ENCODE measurements around the gene HOXC11. TPM values are rescaled to one million over a fixed set of nuclear protein-coding genes. Genes with fewer than 3 reads are reported as not detected.

The HOXC11 gene
- total and polyA plus RNA-seq, 2 experiments from 2014 or later, result not detected

- Histone ChIP-seq H3K27me3 (ENCODE audit: insufficient read depth) (peaks cover 100% of the 10 kb centered on the region), H3K36me3 (ENCODE audit: insufficient read depth) (no peaks in the 10 kb centered on the region), H3K4me1 (ENCODE audit: insufficient read depth) (peaks cover 28% of the 10 kb centered on the region), H3F3A (replicated peaks; ENCODE audit: low read depth) (peaks cover 38% of the 10 kb centered on the region), H4K20me1 (replicated peaks; ENCODE audit: insufficient read depth) (peaks cover 22% of the 10 kb centered on the region), H3K4me3 (no peak overlapping the region), H2AFZ (no peak overlapping the region), H3K79me2 (replicated peaks; ENCODE audit: insufficient read depth) (no peaks in the 10 kb centered on the region), H3K9me2 (ENCODE audit: insufficient read depth) (no peaks in the 10 kb centered on the region), H3K4me2 (0 out of 2 replicates have a peak overlapping the region, but pooled peaks have one; percentile 26), H3K27ac (ENCODE audit: low read depth) (no peak overlapping the region)
- peaks cover 3% of the 10 kb centered on the region for H3K9me3 Mint-ChIP-seq
- H3K27me3 Mint-ChIP-seq (ENCODE audit: insufficient read depth, low read depth, poor library complexity), result peaks cover 100% of the 10 kb centered on the region
- ATAC-seq, result no peak
- H3K27ac Mint-ChIP-seq, result no peak overlapping the region
- H3K4me3 Mint-ChIP-seq, result no peak overlapping the region; the same call in 2 of the 3 replicates
- H3K36me3 Mint-ChIP-seq (ENCODE audit: low read depth), result no peaks in the 10 kb centered on the region
- peaks cover 42% of the 10 kb centered on the region for H3K4me1 Mint-ChIP-seq
- DNase-seq (ENCODE audit: low spot score), result no peak
- TF ChIP-seq REST (IDR thresholded peaks at IDR 0.05; ENCODE audit: unreplicated experiment), result no peak
- peak; percentile 100 for TF ChIP-seq EZH2 (IDR thresholded peaks at IDR 0.05; ENCODE audit: low read depth, unreplicated experiment)
- peak; percentile 94 for TF ChIP-seq EZH2phosphoT487 (IDR thresholded peaks at IDR 0.05; ENCODE audit: unreplicated experiment)
Observed at GRCh38 chr12:53997204-53998109, 24.5 kb downstream of the HOXC11 start.

- 0 out of 2 replicates have a peak overlapping the region, but pooled peaks have one; percentile 26 for H3K4me2 ChIP-seq
- Mint-ChIP-seq H3K4me3 (peak overlapping the region; percentile 43; the same call in 1 of the 3 replicates), H3K27me3 (ENCODE audit: insufficient read depth, low read depth, poor library complexity) (peaks cover 100% of the 10 kb centered on the region), H3K4me1 (peaks cover 42% of the 10 kb centered on the region), H3K27ac (no peak overlapping the region), H3K9me3 (peaks cover 3% of the 10 kb centered on the region), H3K36me3 (ENCODE audit: low read depth) (no peaks in the 10 kb centered on the region)
- H3K27ac ChIP-seq (ENCODE audit: low read depth), result no peak overlapping the region
- DNase-seq (ENCODE audit: low spot score), result no peak
- H3K9me2 ChIP-seq (ENCODE audit: insufficient read depth), result no peaks in the 10 kb centered on the region
- H3K79me2 ChIP-seq (replicated peaks; ENCODE audit: insufficient read depth), result no peaks in the 10 kb centered on the region
- peaks cover 28% of the 10 kb centered on the region for H3K4me1 ChIP-seq (ENCODE audit: insufficient read depth)
- peaks cover 20% of the 10 kb centered on the region for H4K20me1 ChIP-seq (replicated peaks; ENCODE audit: insufficient read depth)
- H3K4me3 ChIP-seq, result no peak overlapping the region
- H3F3A ChIP-seq (replicated peaks; ENCODE audit: low read depth), result peaks cover 40% of the 10 kb centered on the region
- no peak for ATAC-seq
- H3K36me3 ChIP-seq (ENCODE audit: insufficient read depth), result no peaks in the 10 kb centered on the region
- no peak overlapping the region for H2AFZ ChIP-seq
- peaks cover 100% of the 10 kb centered on the region for H3K27me3 ChIP-seq (ENCODE audit: insufficient read depth)
- TF ChIP-seq EZH2phosphoT487 (IDR thresholded peaks at IDR 0.05; ENCODE audit: unreplicated experiment) (no peak), CTCF (conservative IDR thresholded peaks at IDR 0.05; ENCODE audit: low read depth in 2 of 2) (no peak), ETS1 (IDR thresholded peaks at IDR 0.05) (no peak), NANOG (IDR thresholded peaks at IDR 0.05; ENCODE audit: borderline replicate concordance) (no peak), STAT1 (IDR thresholded peaks at IDR 0.05; ENCODE audit: unreplicated experiment) (no peak)
Observed at GRCh38 chr12:53998110-53998899, 25.4 kb downstream of the HOXC11 start.

All from GM23338 (cell line).